ENCODE data around the gene CABP4. TPM values are rescaled to one million over a fixed set of nuclear protein-coding genes. Genes with fewer than 3 reads are reported as not detected.
A peak's percentile ranks its signal among the peaks of the same experiment; 100 is the strongest.

The CABP4 gene
- total and polyA plus RNA-seq, 2 donors (not counting 1 experiment from before 2014, with no cell fraction given): 3.2 to 5.2 TPM

- CTCF ChIA-PET: interaction anchor here (0.6 to 3.4 kb wide), 4 partner anchors 9 to 707 kb away, joined by 3 to 18 read pairs (median 8); partner anchors contain the start of gene PTPRCAP
- POLR2A ChIA-PET: interaction anchor here (0.9 to 4.2 kb wide), 12 partner anchors 10 to 98 kb away, joined by 3 to 78 read pairs (median 6); partner anchors contain the start of genes CORO1B, PITPNM1, PTPRCAP and RAD9A
- H3K4me3 ChIP-seq (ENCODE audit: control extremely low read depth in 1 of 5, extremely low read depth in 1 of 5, insufficient read depth in 1 of 5, low read depth in 2 of 5, low read length in 4 of 5): peak overlapping the region in 4 of 5 experiments; percentile 40 to 80 (median 56)
- no peaks in the 10 kb centered on the region for H3K27me3 ChIP-seq (replicated peaks in 1 of 4; ENCODE audit: control extremely low read depth in 1 of 4, control insufficient read depth in 3 of 4, insufficient read depth in 4 of 4, low read length in 3 of 4)
- H3K4me1 Mint-ChIP-seq: peaks cover 91% of the 10 kb centered on the region
- peak overlapping the region; percentile 73 for H3K9ac ChIP-seq (ENCODE audit: low read length)
- H4K20me1 ChIP-seq (ENCODE audit: control insufficient read depth, insufficient read depth, low read length, poor library complexity, severe bottlenecking): peaks cover 41% of the 10 kb centered on the region
- H3K27me3 Mint-ChIP-seq: no peaks in the 10 kb centered on the region
- peaks cover 0 to 2% (median 0%) of the 10 kb centered on the region in 3 donors for H3K9me3 ChIP-seq (ENCODE audit: control extremely low read depth in 1 of 3, control insufficient read depth in 2 of 3, insufficient read depth in 1 of 3, low read length in 2 of 3)
- peak overlapping the region; percentile 91 for H3K4me3 Mint-ChIP-seq
- H3K9me3 Mint-ChIP-seq (ENCODE audit: insufficient read depth): no peaks in the 10 kb centered on the region
- H3K4me1 ChIP-seq (ENCODE audit: control insufficient read depth in 2 of 2, insufficient read depth in 2 of 2, low read length in 2 of 2): peaks cover 92 to 99% of the 10 kb centered on the region in 2 donors
- H3K36me3 ChIP-seq (replicated peaks in 1 of 2; ENCODE audit: control extremely low read depth in 1 of 2, control insufficient read depth in 1 of 2, extremely low read depth in 1 of 2, insufficient read depth in 2 of 2, low read length in 1 of 2): peaks cover 0 to 49% of the 10 kb centered on the region in 2 experiments
- intact Hi-C loops (cut with micrococcal nuclease): loop anchor here (1.0 to 10.0 kb wide), 2 partner anchors 10 to 176 kb away; partner anchors contain the start of gene GSTP1
- H2AFZ ChIP-seq (ENCODE audit: insufficient read depth, low read depth, low read length, poor library complexity, severe bottlenecking): no peak overlapping the region
- TF ChIP-seq EZH2 (IDR thresholded peaks at IDR 0.05; ENCODE audit: borderline replicate concordance, insufficient read depth, low read depth, low read length, poor library complexity, severe bottlenecking): no peak
- TF ChIP-seq, protein P1, sequence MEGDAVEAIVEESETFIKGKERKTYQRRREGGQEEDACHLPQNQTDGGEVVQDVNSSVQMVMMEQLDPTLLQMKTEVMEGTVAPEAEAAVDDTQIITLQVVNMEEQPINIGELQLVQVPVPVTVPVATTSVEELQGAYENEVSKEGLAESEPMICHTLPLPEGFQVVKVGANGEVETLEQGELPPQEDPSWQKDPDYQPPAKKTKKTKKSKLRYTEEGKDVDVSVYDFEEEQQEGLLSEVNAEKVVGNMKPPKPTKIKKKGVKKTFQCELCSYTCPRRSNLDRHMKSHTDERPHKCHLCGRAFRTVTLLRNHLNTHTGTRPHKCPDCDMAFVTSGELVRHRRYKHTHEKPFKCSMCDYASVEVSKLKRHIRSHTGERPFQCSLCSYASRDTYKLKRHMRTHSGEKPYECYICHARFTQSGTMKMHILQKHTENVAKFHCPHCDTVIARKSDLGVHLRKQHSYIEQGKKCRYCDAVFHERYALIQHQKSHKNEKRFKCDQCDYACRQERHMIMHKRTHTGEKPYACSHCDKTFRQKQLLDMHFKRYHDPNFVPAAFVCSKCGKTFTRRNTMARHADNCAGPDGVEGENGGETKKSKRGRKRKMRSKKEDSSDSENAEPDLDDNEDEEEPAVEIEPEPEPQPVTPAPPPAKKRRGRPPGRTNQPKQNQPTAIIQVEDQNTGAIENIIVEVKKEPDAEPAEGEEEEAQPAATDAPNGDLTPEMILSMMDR (IDR thresholded peaks at IDR 0.05): no peak
- peak overlapping the region; percentile 83 to 88 for H3K27ac ChIP-seq (ENCODE audit: low read length in 2 of 2)
- 0% methylated on average over 24 of the region's 24 CpGs for WGBS (ENCODE audit: insufficient coverage)
- DNase-seq: peak; percentile 82
- H3K79me2 ChIP-seq (ENCODE audit: control insufficient read depth, insufficient read depth, low read length): peaks cover 59% of the 10 kb centered on the region
- H3K27ac Mint-ChIP-seq: peak overlapping the region; percentile 100
- peak overlapping the region; percentile 89 for H3K4me2 ChIP-seq (replicated peaks; ENCODE audit: low read depth, low read length, poor library complexity, severe bottlenecking)
- peak; percentile 55 for ATAC-seq (ENCODE audit: low read depth)
Observed at GRCh38 chr11:67409261-67409666, 45.9 kb upstream of the CABP4 start.

DNA sequence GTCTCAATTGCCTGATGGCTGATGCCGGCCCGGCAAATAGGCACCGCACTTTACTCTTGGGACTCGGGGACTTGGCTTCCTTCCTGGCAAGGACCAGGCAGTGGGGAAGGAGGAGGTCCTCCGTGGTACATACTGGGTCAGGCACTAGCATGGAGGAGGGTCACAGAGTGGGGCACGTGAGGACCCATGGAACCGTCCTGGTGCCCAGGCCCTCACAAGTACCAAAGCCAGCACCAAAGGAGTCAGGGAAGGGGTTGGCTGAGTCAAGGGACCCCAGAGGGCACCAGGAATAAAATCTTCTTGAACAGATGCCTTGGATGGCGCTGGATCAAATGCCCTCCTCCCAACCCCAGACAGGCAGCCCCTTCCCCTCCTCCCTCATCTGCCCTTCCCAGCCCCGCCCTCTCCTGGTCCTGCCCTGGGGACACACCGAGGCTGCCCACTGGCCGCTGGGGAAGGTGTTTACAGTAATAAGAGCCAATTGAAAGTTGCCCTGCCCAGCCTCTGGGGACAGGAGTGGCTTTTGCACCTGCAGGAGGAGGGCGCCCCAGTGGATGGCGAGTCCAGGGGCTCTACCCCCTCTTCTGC is 45.3 kb upstream of the CABP4 start:
- Mint-ChIP-seq H3K27me3 (no peaks in the 10 kb centered on the region), H3K4me1 (peaks cover 87% of the 10 kb centered on the region), H3K27ac (peak overlapping the region; percentile 100), H3K4me3 (peak overlapping the region; percentile 91), H3K9me3 (ENCODE audit: insufficient read depth) (no peaks in the 10 kb centered on the region)
- peak overlapping the region; percentile 83 to 88 for H3K27ac ChIP-seq (ENCODE audit: low read length in 2 of 2)
- peaks cover 36% of the 10 kb centered on the region for H4K20me1 ChIP-seq (ENCODE audit: control insufficient read depth, insufficient read depth, low read length, poor library complexity, severe bottlenecking)
- peaks cover 94 to 99% of the 10 kb centered on the region in 2 donors for H3K4me1 ChIP-seq (ENCODE audit: control insufficient read depth in 2 of 2, insufficient read depth in 2 of 2, low read length in 2 of 2)
- TF ChIP-seq, protein P1 (IDR thresholded peaks at IDR 0.05): no peak
- TF ChIP-seq EZH2 (IDR thresholded peaks at IDR 0.05; ENCODE audit: borderline replicate concordance, insufficient read depth, low read depth, low read length, poor library complexity, severe bottlenecking): no peak
- intact Hi-C loops (cut with micrococcal nuclease): loop anchor here (1.0 to 10.0 kb wide), 2 partner anchors 9 to 175 kb away; partner anchors contain the start of gene GSTP1
- peak; percentile 70 for DNase-seq
- H3K36me3 ChIP-seq (replicated peaks in 1 of 2; ENCODE audit: control extremely low read depth in 1 of 2, control insufficient read depth in 1 of 2, extremely low read depth in 1 of 2, insufficient read depth in 2 of 2, low read length in 1 of 2): peaks cover 0 to 47% of the 10 kb centered on the region in 2 experiments
- no peak overlapping the region for H2AFZ ChIP-seq (ENCODE audit: insufficient read depth, low read depth, low read length, poor library complexity, severe bottlenecking)
- POLR2A ChIA-PET: interaction anchor here (1.1 to 4.2 kb wide), 8 partner anchors 9 to 96 kb away, joined by 3 to 78 read pairs (median 10); partner anchors contain the start of genes CORO1B, PITPNM1, PTPRCAP and TMEM134
- ATAC-seq (ENCODE audit: low read depth): peak; percentile 68
- H3K27me3 ChIP-seq (replicated peaks in 1 of 4; ENCODE audit: control extremely low read depth in 1 of 4, control insufficient read depth in 3 of 4, insufficient read depth in 4 of 4, low read length in 3 of 4): no peaks in the 10 kb centered on the region
- peaks cover 53% of the 10 kb centered on the region for H3K79me2 ChIP-seq (ENCODE audit: control insufficient read depth, insufficient read depth, low read length)
- peak overlapping the region; percentile 73 for H3K9ac ChIP-seq (ENCODE audit: low read length)
- under 1% methylated on average over 8 of the region's 13 CpGs for WGBS (ENCODE audit: insufficient coverage)
- H3K4me3 ChIP-seq (ENCODE audit: control extremely low read depth in 1 of 5, extremely low read depth in 1 of 5, insufficient read depth in 1 of 5, low read depth in 2 of 5, low read length in 4 of 5): peak overlapping the region in 4 of 5 experiments; percentile 40 to 80 (median 56)
- CTCF ChIA-PET: interaction anchor here (3.4 kb wide), 2 partner anchors 9 to 27 kb away, joined by 13 to 18 read pairs; partner anchors contain the start of gene PTPRCAP
- peaks cover 0 to 2% (median 0%) of the 10 kb centered on the region in 3 donors for H3K9me3 ChIP-seq (ENCODE audit: control extremely low read depth in 1 of 3, control insufficient read depth in 2 of 3, insufficient read depth in 1 of 3, low read length in 2 of 3)
- peak overlapping the region; percentile 89 for H3K4me2 ChIP-seq (replicated peaks; ENCODE audit: low read depth, low read length, poor library complexity, severe bottlenecking)

All from B cell (primary cell).